HFFc6 (cell line): Measurements from ENCODE around the gene PRLR. TPM values are rescaled to one million over a fixed set of nuclear protein-coding genes. Genes with fewer than 3 reads are reported as not detected.

ENCODE experiments used
- DNase-seq: peaks from one replicate; pipeline ENCODE4 v3.0.0-alpha.2; 2018
- H3K27ac Mint-ChIP-seq: 2 replicates; pipeline ENCODE4 v1.8.0; 2020; ENCODE audit warnings: mild to moderate bottlenecking, mixed read lengths
- H3K27me3 Mint-ChIP-seq: 2 replicates; pipeline ENCODE4 v1.8.0; 2021; ENCODE audit warnings: mild to moderate bottlenecking, moderate library complexity, mixed read lengths; ENCODE audit not compliant: insufficient read depth
- H3K36me3 Mint-ChIP-seq: 2 replicates; pipeline ENCODE4 v1.8.0; 2021; ENCODE audit warnings: low read depth, mixed read lengths
- H3K4me1 Mint-ChIP-seq: 2 replicates; pipeline ENCODE4 v1.8.0; 2020; ENCODE audit warnings: low read depth, mixed read lengths
- H3K4me3 Mint-ChIP-seq: 2 replicates; pipeline ENCODE4 v1.8.0; 2020; ENCODE audit warnings: mild to moderate bottlenecking, moderate library complexity, mixed read lengths
- H3K9me3 Mint-ChIP-seq: 2 replicates; pipeline ENCODE4 v1.8.0; 2020; ENCODE audit warnings: mild to moderate bottlenecking, mixed read lengths
- CTCF ChIP-seq: fragments of 200-600 bp; sonication (generic); IDR thresholded peaks from 2 replicates; pipeline ENCODE4 v1.5.0; 2021; ENCODE audit warnings: antibody characterized with exemption, mild to moderate bottlenecking
- total RNA-seq, 6 experiments: library from RNA; stranded (reverse); fragmentation: NEBNext Ultra II Directional; extraction: Animal tissue kit (Norgen Biotek cat#: 25700); gene quantifications; 2 replicates in 1 of 6; 3 replicates in 5 of 6; pipeline ENCODE4 v1.2.3, GENCODE V29; 2021

The PRLR gene
- total RNA-seq, 6 experiments from 2014 or later = 0.91 to 1.5 (median 1.3) TPM

GRCh38 chr5:35239911-35240610 lies 9.8 kb upstream of the PRLR start:
- Mint-ChIP-seq H3K9me3 (no peaks in the 10 kb centered on the region), H3K27ac (no peak overlapping the region), H3K36me3 (no peaks in the 10 kb centered on the region), H3K4me1 (no peaks in the 10 kb centered on the region), H3K4me3 (no peak overlapping the region), H3K27me3 (peaks cover 3% of the 10 kb centered on the region; the same call in 1 of the 2 replicates)
- DNase-seq = no peak
- TF ChIP-seq CTCF = no peak

- Mint-ChIP-seq H3K36me3 (no peaks in the 10 kb centered on the region), H3K27me3 (peaks cover 3% of the 10 kb centered on the region; the same call in 1 of the 2 replicates), H3K4me3 (no peak overlapping the region), H3K4me1 (no peaks in the 10 kb centered on the region), H3K27ac (no peak overlapping the region), H3K9me3 (no peaks in the 10 kb centered on the region)
- no peak for TF ChIP-seq CTCF
- no peak for DNase-seq
These were observed 9.2 kb upstream of the PRLR start for GRCh38 chr5:35239476-35239875.

- H3K9me3 Mint-ChIP-seq = no peaks in the 10 kb centered on the region
- no peak for DNase-seq
- TF ChIP-seq CTCF = no peak
These were observed 7.5 kb upstream of the PRLR start for GRCh38 chr5:35237580-35238376.

GRCh38 chr5:35236770-35237169 lies 6.5 kb upstream of the PRLR start:
- Mint-ChIP-seq H3K27ac (no peak overlapping the region), H3K9me3 (no peaks in the 10 kb centered on the region), H3K36me3 (no peaks in the 10 kb centered on the region), H3K4me1 (no peaks in the 10 kb centered on the region), H3K4me3 (no peak overlapping the region), H3K27me3 (peaks cover 17% of the 10 kb centered on the region)
- TF ChIP-seq CTCF = no peak
- DNase-seq = no peak

More at GRCh38 chr5:35237580-35238376, 7.5 kb upstream of the PRLR start:
- no peaks in the 10 kb centered on the region for H3K4me1 Mint-ChIP-seq
- H3K27ac Mint-ChIP-seq = no peak overlapping the region
- H3K4me3 Mint-ChIP-seq = no peak overlapping the region
- peaks cover 11% of the 10 kb centered on the region for H3K27me3 Mint-ChIP-seq
- no peaks in the 10 kb centered on the region for H3K36me3 Mint-ChIP-seq

GRCh38 chr5:35233601-35234000 lies 3.3 kb upstream of the PRLR start:
- no peak overlapping the region for H3K4me3 Mint-ChIP-seq
- H3K27ac Mint-ChIP-seq = no peak overlapping the region

More at GRCh38 chr5:35233601-35234000, 3.3 kb upstream of the PRLR start:
- Mint-ChIP-seq H3K9me3 (no peaks in the 10 kb centered on the region), H3K4me1 (peaks cover 14% of the 10 kb centered on the region), H3K27me3 (peaks cover 22% of the 10 kb centered on the region), H3K36me3 (no peaks in the 10 kb centered on the region)
- DNase-seq = no peak
- no peak for TF ChIP-seq CTCF
